HG02798 (cell line): Measurements from ENCODE around the gene AP3S1.

ENCODE experiments used
- ATAC-seq: cut with Tn5 transposase; IDR thresholded peaks from one replicate; pipeline ENCODE4 v1.9.1; 2021; ENCODE audit warnings: mild to moderate bottlenecking; ENCODE audit not compliant: unreplicated experiment, poor library complexity

AP3S1 gene

GRCh38 chr5:115930630-115931337 is 89.0 kb downstream of the AP3S1 start:
- no peak for ATAC-seq

DNA sequence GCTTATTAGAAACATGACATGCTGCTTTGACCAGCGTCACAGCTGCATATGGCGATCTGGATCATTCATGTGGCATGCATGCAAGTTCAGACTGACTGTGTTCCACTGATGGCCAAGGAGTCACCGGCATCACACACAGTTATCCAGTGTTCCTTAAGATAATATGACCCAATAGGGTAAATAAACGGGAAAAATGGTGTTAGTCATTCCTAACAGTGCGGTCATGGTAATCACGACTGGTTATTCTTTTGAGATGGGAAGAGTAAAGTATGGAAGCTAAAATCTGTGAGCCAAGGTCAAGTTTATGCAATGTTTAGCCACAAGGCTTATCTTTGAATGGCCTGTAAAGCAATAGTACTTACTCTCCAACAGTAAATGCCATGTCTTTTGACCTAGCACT is 91.3 kb downstream of the AP3S1 start:
- ATAC-seq: no peak

- no peak for ATAC-seq
These were observed 92.7 kb downstream of the AP3S1 start for GRCh38 chr5:115934388-115934974.

DNA sequence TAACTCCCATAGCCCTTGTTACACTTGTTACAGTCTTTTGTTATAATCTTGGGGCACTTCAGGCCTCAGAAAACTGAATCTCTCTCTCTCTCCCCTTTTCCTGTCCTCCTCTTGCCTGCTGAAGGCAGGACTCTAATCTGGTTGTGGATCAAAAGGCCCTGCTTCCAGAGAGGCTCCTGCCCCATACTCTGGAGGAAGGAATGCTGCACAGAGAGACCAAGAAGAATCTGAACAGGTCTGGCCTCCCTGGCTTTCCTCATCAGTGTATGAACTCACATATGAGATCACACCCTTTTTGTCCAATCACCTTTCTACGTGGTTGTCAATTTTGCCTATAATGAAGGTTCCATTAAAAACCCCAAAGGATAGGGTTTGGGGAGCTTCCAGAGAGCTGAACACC is 94.3 kb downstream of the AP3S1 start:
- ATAC-seq: no peak

GRCh38 chr5:115939059-115939458 is 97.3 kb downstream of the AP3S1 start:
- no peak for ATAC-seq

GRCh38 chr5:115940080-115940810 is 98.5 kb downstream of the AP3S1 start:
- ATAC-seq: no peak

DNA sequence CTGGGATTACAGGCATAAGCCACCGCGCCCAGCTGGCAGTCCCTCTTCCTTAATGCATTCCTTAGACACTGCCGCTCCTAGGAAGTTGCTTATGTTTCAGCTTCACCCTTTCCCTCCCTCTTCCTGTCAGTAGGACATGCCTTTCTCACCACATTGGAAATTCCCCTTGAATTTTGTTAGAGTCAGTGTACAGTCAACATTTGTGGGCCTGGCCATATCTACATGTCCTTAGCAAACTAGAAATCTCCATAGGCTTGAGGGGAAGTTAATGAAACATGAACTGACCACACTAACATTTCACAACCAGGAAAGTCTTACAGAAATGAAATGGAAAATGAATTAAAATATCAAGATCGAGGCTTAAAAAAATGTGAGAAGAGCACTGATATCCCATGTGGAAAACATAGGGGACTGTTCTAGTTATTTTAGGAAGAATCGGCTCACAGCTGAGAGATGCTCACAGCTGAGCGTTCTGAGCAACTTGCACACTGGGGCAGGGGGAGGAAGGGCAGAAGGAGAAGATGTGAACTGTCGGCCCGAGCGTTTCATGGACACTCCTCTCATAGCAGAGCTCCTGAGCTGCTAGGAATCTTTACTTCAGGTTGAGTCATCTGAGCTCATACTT is 99.4 kb downstream of the AP3S1 start:
- no peak for ATAC-seq

GRCh38 chr5:115944501-115944900 is 102.8 kb downstream of the AP3S1 start:
- no peak for ATAC-seq

DNA sequence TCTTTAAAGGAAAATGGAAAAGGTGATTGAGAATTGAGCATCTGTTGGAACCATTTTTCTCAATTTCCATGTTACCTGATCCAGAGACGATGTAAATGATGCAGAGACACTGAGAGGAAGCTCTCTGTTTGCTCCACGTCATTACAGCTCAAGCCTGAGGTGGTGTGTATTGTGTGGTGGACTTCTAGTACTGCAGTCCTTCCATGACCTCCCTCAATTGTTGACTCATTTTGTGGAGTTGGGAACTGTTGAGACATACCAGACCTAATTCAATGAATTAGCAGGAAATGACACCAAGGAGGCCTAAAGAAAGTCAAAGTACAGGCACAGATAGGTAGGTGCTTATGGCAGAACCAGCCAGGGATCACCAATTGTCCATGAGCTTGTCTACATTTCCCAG is 104.9 kb downstream of the AP3S1 start:
- ATAC-seq: no peak

- no peak for ATAC-seq
These were observed 105.5 kb downstream of the AP3S1 start for GRCh38 chr5:115947260-115947659.

DNA sequence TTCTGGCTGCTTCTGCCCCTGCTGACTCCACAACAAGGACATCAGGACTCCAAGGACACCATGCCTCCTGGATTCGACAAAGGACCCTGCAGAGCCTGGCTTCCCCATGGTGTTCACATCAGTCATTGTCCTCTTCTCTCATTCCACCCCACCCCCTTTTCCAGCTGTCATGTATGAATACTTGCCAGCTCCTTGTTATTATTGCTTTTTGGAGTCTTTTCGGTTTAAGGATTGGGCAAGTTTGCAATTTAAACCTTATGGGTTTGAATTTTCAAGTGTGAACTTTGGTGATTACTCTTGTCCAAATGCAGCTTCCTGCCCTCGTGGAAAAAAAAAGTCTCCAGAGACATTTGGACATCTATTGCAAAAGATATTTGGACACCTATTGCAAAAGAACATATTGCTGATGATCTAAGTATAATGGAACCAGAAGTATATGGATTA is 106.4 kb downstream of the AP3S1 start:
- no peak for ATAC-seq

GRCh38 chr5:115949096-115949495 is 107.4 kb downstream of the AP3S1 start:
- no peak for ATAC-seq

DNA sequence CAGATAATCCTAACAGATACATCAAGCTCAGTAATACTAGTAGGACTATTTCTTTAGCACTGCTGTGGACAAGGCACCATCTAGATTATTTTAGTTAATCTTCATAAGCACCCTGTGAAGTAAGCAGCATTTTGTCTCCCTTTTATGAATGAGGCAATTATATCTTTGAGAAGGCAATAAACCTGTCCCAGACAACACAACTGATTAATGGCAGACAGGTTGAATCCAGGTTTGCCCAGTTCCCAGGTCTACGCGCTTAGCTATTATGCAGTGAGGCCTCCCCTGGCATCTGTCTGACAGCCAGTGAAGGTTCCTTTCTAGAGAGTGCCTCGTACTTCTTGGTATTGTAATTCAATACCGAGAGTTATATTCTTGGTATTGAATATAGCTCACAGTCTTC is 110.9 kb downstream of the AP3S1 start:
- ATAC-seq: no peak

- no peak for ATAC-seq
These were observed 112.4 kb downstream of the AP3S1 start for GRCh38 chr5:115954144-115954543.

- no peak for ATAC-seq
These were observed 115.2 kb downstream of the AP3S1 start for GRCh38 chr5:115956957-115957356.

DNA sequence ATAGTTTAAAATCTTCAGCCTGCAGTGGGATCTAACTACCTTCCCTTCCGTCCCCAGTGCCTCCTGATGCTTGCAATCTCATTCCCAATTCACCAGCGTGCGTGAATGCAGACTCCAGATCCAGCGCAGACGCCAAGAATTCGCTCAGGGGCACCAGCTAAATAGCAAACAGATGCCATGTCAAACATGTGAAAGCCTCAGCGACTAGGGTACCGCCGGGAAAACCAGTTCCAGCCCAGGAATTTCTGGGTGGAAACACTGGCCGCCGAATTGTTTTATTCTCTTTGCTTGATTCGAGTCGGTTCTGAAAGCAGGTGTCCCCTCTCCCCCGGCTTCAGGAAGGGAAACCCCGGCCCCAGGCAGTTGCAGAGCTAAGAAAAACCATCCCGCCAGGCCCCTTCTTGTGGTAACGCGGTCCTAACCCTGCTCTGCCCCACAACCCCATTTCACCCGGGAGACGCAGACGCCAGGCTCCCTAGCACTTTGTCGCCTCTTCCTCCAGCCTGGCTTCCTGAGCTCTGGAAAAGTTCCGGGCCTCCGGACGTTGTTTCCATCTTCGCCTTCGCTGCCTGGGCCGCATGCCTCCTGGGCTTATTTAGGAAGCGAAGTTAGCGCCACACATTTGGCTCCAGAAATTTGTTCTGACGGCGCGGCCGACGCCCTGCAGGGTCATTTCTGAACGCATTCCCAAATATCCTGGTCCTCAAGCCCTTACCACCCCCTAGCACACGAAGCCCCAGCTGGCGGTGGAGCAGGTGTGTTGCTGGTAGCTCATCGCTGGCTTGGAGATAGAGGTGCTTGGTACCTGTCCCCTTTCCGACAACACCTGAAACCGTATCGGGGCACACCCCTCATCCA is 119.9 kb downstream of the AP3S1 start:
- ATAC-seq: no peak

- ATAC-seq: no peak
These were observed 120.5 kb downstream of the AP3S1 start, which contains the start of gene LVRN for GRCh38 chr5:115962239-115962564. LVRN (plus strand) TSS chr5:115962475; CDS start chr5:115962618, 143 bp downstream.

GRCh38 chr5:115962565-115963402 is 121.0 kb downstream of the AP3S1 start:
- no peak for ATAC-seq

DNA sequence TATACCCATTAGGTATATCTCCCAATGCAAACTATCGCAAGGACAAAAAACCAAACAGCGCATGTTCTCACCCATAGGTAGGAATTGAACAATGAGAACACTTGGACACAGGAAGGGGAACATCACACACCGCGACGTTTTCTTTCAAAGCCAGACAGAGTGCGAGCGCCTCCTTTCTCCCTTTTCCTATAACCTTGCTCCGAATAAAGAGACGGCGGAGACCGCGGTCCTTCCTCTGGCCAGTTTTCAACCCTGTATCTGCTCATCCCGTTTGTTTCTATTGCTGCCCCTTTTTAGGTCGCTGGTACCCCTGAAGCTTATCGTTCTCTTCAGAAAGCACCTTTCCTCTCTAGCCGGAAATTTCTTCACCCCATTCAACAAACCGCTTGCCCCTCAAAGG is 121.8 kb downstream of the AP3S1 start:
- no peak for ATAC-seq
